GM12864 (cell line): ENCODE results near the gene MAST4.

Experiments used
- DNase-seq: peaks from one replicate; pipeline ENCODE4 v3.0.0-alpha.2; 2011; ENCODE audit warnings: low read depth
- H3K4me3 ChIP-seq: 2 replicates; pipeline ENCODE4 v1.5.1; 2011; ENCODE audit warnings: mild to moderate bottlenecking, low read depth, low read length, control low read depth
- TF ChIP-seq, protein P1 (sequence below): IDR thresholded peaks from 2 replicates; pipeline ENCODE4 v1.5.1; 2011; ENCODE audit warnings: low read depth, mild to moderate bottlenecking, moderate library complexity, low read length, control low read depth, inconsistent platforms; ENCODE audit errors: missing control alignments

Gene MAST4

DNA sequence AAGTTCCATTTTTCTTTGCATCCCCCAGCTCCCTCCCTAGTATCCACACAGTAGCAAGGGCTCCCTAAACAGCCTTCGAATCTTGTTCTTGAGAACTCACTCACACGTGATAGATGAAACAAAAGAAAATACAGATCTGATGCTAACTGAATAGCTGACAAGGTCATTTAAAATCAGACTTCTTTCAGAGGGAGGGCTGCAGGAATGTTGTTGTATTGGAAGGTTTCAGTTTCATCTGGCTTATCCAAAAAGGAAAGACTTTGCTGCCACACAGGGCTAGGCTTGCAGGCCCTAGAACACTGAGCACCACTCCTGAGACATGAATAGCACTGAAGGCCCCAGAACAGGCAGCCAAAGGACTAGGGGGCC is 597.2 kb downstream of the MAST4 start:
- H3K4me3 ChIP-seq, result peak overlapping the region; percentile 75
- no peak for DNase-seq
- TF ChIP-seq, protein P1, sequence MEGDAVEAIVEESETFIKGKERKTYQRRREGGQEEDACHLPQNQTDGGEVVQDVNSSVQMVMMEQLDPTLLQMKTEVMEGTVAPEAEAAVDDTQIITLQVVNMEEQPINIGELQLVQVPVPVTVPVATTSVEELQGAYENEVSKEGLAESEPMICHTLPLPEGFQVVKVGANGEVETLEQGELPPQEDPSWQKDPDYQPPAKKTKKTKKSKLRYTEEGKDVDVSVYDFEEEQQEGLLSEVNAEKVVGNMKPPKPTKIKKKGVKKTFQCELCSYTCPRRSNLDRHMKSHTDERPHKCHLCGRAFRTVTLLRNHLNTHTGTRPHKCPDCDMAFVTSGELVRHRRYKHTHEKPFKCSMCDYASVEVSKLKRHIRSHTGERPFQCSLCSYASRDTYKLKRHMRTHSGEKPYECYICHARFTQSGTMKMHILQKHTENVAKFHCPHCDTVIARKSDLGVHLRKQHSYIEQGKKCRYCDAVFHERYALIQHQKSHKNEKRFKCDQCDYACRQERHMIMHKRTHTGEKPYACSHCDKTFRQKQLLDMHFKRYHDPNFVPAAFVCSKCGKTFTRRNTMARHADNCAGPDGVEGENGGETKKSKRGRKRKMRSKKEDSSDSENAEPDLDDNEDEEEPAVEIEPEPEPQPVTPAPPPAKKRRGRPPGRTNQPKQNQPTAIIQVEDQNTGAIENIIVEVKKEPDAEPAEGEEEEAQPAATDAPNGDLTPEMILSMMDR, result no peak

DNA sequence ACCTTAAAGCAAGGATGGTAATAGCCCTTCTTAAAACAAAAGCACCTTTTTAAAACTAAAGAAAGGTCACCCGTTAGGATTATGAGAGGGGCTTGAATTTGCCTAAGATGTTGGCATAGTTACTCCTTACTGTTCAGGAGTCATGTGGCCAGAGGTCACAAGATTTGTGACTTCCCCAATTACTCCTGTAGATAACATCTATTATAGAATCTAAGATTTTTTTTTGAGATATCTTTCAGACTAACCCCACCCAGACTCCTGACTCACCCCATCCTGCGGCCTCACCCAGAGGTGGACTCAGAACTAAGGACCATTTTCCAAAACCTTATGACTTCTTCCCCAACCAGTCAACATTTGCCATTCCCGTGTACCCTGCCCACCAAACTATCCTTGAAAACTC is 598.0 kb downstream of the MAST4 start:
- TF ChIP-seq, protein P1, result no peak
- peak overlapping the region; percentile 75 for H3K4me3 ChIP-seq
- no peak for DNase-seq

DNA sequence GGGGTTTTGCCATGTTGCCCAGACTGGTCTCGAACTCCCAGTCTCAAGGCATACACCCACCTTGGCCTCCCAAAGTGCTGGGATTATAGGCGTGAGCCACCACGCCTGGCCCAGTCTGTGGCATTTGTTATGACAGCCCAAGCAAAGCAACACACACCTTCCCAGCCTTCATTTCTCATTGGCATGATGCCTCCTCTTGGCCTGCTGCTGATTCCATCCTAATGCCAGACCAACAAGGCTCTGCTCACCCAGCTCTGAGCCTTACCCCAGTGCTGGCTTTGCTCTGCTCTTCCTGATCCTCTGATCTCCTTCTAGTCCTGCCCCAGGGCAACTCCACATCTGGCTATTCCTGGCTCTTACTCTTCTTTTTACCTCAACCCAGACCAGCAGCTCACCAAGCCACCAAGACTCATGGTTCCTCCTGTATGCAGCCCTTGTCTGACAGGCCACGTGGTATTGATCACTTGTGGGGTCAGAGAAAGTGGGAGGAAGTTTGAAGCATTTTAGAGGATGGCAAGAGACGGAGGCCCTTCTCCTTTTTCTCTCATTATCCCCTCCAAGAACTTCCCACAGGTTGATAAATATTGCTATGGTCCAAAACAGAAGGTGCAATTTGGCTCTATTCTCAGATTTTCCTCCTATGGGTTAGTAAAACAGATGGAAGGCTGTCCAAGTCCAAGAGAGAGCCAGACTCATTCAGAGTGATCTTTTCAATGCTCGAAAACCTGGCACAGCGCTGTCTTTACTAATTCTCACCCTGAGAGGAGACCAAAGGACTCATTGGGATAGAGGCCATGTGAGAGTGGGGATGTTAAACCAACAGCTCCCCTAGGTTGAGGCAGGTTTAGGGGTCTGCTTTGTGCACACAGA is 599.4 kb downstream of the MAST4 start:
- DNase-seq, result no peak
- TF ChIP-seq, protein P1, result no peak
- H3K4me3 ChIP-seq, result peak overlapping the region; percentile 75

DNA sequence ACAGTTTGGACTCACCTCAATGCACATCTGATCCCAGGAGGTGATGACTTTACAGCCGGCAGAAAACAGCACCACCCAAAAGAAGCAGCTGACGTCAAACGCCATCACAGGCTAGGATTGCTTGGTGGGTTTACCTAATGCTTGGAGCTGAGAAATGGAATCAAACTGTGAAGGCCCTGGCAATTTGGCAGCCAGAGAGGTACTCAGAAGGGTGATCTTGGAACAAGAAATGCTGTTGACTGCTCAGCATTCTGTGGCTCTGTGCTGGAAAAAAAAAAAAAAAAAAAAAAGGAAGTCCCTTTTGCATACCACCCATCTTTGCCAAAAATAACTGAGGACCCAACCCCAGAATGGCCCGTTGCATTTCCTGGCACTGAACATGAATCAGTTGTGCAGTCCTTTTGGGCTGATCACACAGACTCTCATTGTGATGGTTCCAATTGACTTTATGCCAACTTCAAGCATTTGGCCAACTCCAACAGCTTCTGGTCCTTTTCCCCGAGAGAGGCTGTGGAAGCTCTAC is 600.4 kb downstream of the MAST4 start, which contains the start of gene CD180:
CD180 (minus strand) TSS at position 263 of the 523 bp plus-strand sequence; CDS start at position 105, 158 bp downstream.
- TF ChIP-seq, protein P1, result no peak
- no peak for DNase-seq
- H3K4me3 ChIP-seq, result peak within 1 kb of the TSS; percentile 75

DNA sequence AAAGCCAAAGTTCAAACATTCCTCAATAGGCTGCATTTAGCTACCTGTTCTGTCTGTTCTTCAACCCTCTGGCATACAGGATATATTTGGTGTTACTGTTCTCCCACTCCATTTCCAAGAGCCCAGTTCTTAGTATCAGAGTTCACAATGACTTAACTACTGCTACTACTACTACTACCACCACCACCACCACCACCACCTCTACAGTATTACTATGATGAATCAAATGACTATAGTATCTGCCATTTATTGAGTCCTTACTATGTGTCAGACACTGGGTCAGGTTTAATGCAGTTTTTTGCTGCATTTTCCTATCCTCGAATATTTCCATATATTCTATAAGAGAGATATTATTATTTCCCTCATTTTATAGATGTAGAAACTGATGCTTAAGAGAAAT is 601.3 kb downstream of the MAST4 start:
- DNase-seq, result no peak
- H3K4me3 ChIP-seq, result no peak overlapping the region
- TF ChIP-seq, protein P1, result no peak

DNA sequence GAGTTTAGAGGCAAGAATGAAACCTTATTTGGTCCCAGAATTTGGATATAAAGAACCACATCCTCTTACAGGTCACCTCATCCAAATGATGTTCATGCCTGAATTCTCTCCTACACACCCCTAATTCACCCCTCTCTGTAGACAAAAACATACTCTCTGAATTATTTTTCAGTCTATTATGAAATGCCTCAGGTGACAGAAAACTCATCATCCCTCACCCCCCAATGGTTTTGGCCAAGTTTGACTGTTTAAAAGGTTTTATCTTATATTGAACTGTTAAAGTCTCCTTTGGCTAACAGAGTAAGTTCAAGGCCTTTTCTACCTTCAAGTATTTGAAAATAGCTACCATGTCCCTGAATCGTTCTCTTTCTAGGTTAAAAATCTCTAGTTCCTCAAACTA is 602.7 kb downstream of the MAST4 start:
- no peak for DNase-seq

More for the DNA sequence above, 602.7 kb downstream of the MAST4 start:
- H3K4me3 ChIP-seq, result no peak overlapping the region
- TF ChIP-seq, protein P1, result no peak
